K562 (cell line): ENCODE results near the gene ZNF197. TPM values are rescaled to one million over a fixed set of nuclear protein-coding genes. Genes with fewer than 3 reads are reported as not detected.

ENCODE experiments used
- CREB5 ChIP-seq: fragments of 250-450 bp; sonication (Bioruptor Pico); IDR thresholded peaks from 2 replicates; pipeline ENCODE4 v1.5.0; 2020; ENCODE audit warnings: mild to moderate bottlenecking
- FUS ChIP-seq: fragments of 200-400 bp; formaldehyde crosslinking; optimal IDR thresholded peaks from 2 replicates; pipeline ENCODE3; 2017; ENCODE audit warnings: low read depth, low read length
- GATAD2A ChIP-seq: fragments of 450-650 bp; IDR thresholded peaks from 2 replicates; pipeline ENCODE4 v1.6.1; 2017
- L3MBTL2 ChIP-seq: fragments of 450-650 bp; IDR thresholded peaks from 2 replicates; pipeline ENCODE4 v1.6.1; 2016; ENCODE audit warnings: mild to moderate bottlenecking, moderate library complexity
- MCM5 ChIP-seq: fragments of 450-650 bp; IDR thresholded peaks from 2 replicates; pipeline ENCODE4 v1.6.1; 2016; ENCODE audit warnings: low read depth
- MEF2A ChIP-seq: IDR thresholded peaks from 2 replicates; pipeline ENCODE4 v1.6.1; 2011; ENCODE audit warnings: low read depth, mild to moderate bottlenecking, low read length, moderate library complexity; ENCODE audit not compliant: control insufficient read depth
- MLLT1 ChIP-seq, 2 experiments: fragments of 450-650 bp; IDR thresholded peaks; 2 replicates each; pipeline ENCODE4 v1.6.1; 2016
- NR2F6 ChIP-seq: fragments of 450-650 bp; formaldehyde crosslinking; IDR thresholded peaks from 2 replicates; pipeline ENCODE4 v1.4.0; 2020; ENCODE audit warnings: mild to moderate bottlenecking
- PATZ1 ChIP-seq: fragments of 250-450 bp; sonication (Bioruptor Pico); IDR thresholded peaks from 2 replicates; pipeline ENCODE4 v1.5.0; 2020; ENCODE audit warnings: mild to moderate bottlenecking, borderline replicate concordance
- PPARD ChIP-seq: fragments of 250-450 bp; sonication (Bioruptor Pico); IDR thresholded peaks from 2 replicates; pipeline ENCODE4 v1.8.0; 2022; ENCODE audit warnings: inconsistent platforms, mild to moderate bottlenecking, moderate library complexity
- SMAD3 ChIP-seq: fragments of 450-650 bp; formaldehyde crosslinking; conservative IDR thresholded peaks from 2 replicates; pipeline ENCODE4 v1.4.0; 2020; ENCODE audit warnings: mild to moderate bottlenecking
- ZBTB34 ChIP-seq: fragments of 250-450 bp; sonication (Bioruptor Pico); IDR thresholded peaks from 2 replicates; pipeline ENCODE4 v1.8.0; 2021; ENCODE audit warnings: mild to moderate bottlenecking, moderate library complexity
- polyA plus RNA-seq, 8 experiments: library from polyadenylated mRNA; depleted of rRNA in 4 of 8; stranded (reverse) in 5 of 8; unstranded in 3 of 8; fragments of >200 nt; fragmentation: Nextera tagmentation in 2 of 8; fragmentation: Illumina TruSeq in 1 of 8; extraction: Ambion mirVana in 2 of 8; extraction: Trizol in 1 of 8; gene quantifications; 2 replicates each; pipeline versions ENCODE4 v1.2.1 to v1.2.3, GENCODE V29; 2011 to 2014; ENCODE audit warnings: inconsistent platforms in 1 of 8, missing spikeins in 1 of 8
- total RNA-seq, 7 experiments: library from RNA; depleted of rRNA in 6 of 7; stranded (reverse); fragments of >200 nt in 6 of 7; fragmentation: Illumina TruSeq in 2 of 7; extraction: Trizol in 2 of 7; gene quantifications; 2 replicates each; pipeline versions ENCODE4 v1.2.1 to v1.2.3, GENCODE V29; 2011 to 2021; ENCODE audit warnings: low replicate concordance in 1 of 7
- TF ChIP-seq, protein P1 (sequence below): fragments of 450-650 bp; IDR thresholded peaks from 2 replicates; pipeline ENCODE4 v1.6.1; 2014; ENCODE audit warnings: low read depth, mild to moderate bottlenecking, moderate library complexity, borderline replicate concordance
- TF ChIP-seq, protein P2 (sequence below): fragments of 250-450 bp; sonication (Bioruptor Pico); IDR thresholded peaks from 2 replicates; pipeline ENCODE4 v1.9.0; 2021; ENCODE audit warnings: mild to moderate bottlenecking, inconsistent platforms

Gene ZNF197
- total and polyA plus RNA-seq, 9 of the 15 experiments (the other 6 are each of a cell fraction or from before 2014, with no cell fraction given): 3.5 to 19.1 (median 13.7) TPM

GRCh38 chr3:44685128-44685800 is 60.4 kb downstream of the ZNF197 start (continued):
- TF ChIP-seq PATZ1 (no peak), MCM5 (no peak), MEF2A (no peak), ZBTB34 (CRISPR knock-in tag) (no peak), NR2F6 (CRISPR knock-in tag) (no peak), PPARD (CRISPR knock-in tag) (no peak), MLLT1 (IDR thresholded peaks at IDR 0.05) (no peak), L3MBTL2 (peak; percentile 78; the same call in 1 of the 2 replicates), FUS (no peak), SMAD3 (CRISPR knock-in tag) (no peak), CREB5 (CRISPR knock-in tag) (no peak), GATAD2A (no peak)
- TF ChIP-seq, protein P1, sequence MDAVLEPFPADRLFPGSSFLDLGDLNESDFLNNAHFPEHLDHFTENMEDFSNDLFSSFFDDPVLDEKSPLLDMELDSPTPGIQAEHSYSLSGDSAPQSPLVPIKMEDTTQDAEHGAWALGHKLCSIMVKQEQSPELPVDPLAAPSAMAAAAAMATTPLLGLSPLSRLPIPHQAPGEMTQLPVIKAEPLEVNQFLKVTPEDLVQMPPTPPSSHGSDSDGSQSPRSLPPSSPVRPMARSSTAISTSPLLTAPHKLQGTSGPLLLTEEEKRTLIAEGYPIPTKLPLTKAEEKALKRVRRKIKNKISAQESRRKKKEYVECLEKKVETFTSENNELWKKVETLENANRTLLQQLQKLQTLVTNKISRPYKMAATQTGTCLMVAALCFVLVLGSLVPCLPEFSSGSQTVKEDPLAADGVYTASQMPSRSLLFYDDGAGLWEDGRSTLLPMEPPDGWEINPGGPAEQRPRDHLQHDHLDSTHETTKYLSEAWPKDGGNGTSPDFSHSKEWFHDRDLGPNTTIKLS: peak; percentile 60; the same call in 1 of the 2 replicates
- TF ChIP-seq, protein P2, sequence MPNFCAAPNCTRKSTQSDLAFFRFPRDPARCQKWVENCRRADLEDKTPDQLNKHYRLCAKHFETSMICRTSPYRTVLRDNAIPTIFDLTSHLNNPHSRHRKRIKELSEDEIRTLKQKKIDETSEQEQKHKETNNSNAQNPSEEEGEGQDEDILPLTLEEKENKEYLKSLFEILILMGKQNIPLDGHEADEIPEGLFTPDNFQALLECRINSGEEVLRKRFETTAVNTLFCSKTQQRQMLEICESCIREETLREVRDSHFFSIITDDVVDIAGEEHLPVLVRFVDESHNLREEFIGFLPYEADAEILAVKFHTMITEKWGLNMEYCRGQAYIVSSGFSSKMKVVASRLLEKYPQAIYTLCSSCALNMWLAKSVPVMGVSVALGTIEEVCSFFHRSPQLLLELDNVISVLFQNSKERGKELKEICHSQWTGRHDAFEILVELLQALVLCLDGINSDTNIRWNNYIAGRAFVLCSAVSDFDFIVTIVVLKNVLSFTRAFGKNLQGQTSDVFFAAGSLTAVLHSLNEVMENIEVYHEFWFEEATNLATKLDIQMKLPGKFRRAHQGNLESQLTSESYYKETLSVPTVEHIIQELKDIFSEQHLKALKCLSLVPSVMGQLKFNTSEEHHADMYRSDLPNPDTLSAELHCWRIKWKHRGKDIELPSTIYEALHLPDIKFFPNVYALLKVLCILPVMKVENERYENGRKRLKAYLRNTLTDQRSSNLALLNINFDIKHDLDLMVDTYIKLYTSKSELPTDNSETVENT (CRISPR knock-in tag): no peak
